Measurements from ENCODE around the gene LY9. TPM values are rescaled to one million over a fixed set of nuclear protein-coding genes. Genes with fewer than 3 reads are reported as not detected.
"Not testable (repeated sequence)": the region's sequence is repeated elsewhere in the genome, so short reads cannot be mapped to it uniquely, and the experiment has no call there.

Gene LY9
- total RNA-seq, 2 donors from 2014 or later = 0.41 to 0.71 TPM

GRCh38 chr1:160864173-160864572 lies 68.2 kb downstream of the LY9 start:
- DNase-seq (ENCODE audit: low spot score) (no peak), ATAC-seq (ENCODE audit: insufficient number of reproducible peaks, low FRiP score, low read depth) (no peak)
- no peaks in the 10 kb centered on the region for H3K36me3 ChIP-seq
- H3K27me3 ChIP-seq (replicated peaks; ENCODE audit: insufficient read depth) = no peaks in the 10 kb centered on the region
- no peaks in the 10 kb centered on the region for H3K9me3 ChIP-seq
- H3K27ac ChIP-seq = no peak overlapping the region
- H3K4me3 ChIP-seq = no peak overlapping the region
- H3K4me1 ChIP-seq (ENCODE audit: control insufficient read depth in 1 of 2, low read depth in 2 of 2) = no peaks in the 10 kb centered on the region
- no peak for TF ChIP-seq CTCF (IDR thresholded peaks at IDR 0.05)

GRCh38 chr1:160865337-160865736 lies 69.4 kb downstream of the LY9 start:
- no peak overlapping the region for H3K27ac ChIP-seq
- H3K9me3 ChIP-seq = no peaks in the 10 kb centered on the region
- H3K36me3 ChIP-seq = no peaks in the 10 kb centered on the region
- H3K4me1 ChIP-seq (ENCODE audit: control insufficient read depth in 1 of 2, low read depth in 2 of 2) = no peaks in the 10 kb centered on the region
- no peak for TF ChIP-seq CTCF (IDR thresholded peaks at IDR 0.05)
- ATAC-seq (ENCODE audit: insufficient number of reproducible peaks, low FRiP score, low read depth) (no peak), DNase-seq (ENCODE audit: low spot score) (no peak)
- H3K4me3 ChIP-seq = no peak overlapping the region
- H3K27me3 ChIP-seq (replicated peaks; ENCODE audit: insufficient read depth) = no peaks in the 10 kb centered on the region

- no peaks in the 10 kb centered on the region for H3K36me3 ChIP-seq
- no peak overlapping the region for H3K4me3 ChIP-seq
- TF ChIP-seq CTCF (IDR thresholded peaks at IDR 0.05) = no peak
- H3K4me1 ChIP-seq (ENCODE audit: control insufficient read depth in 1 of 2, low read depth in 2 of 2) = no peaks in the 10 kb centered on the region
- ATAC-seq (ENCODE audit: insufficient number of reproducible peaks, low FRiP score, low read depth) (no peak), DNase-seq (ENCODE audit: low spot score) (no peak)
- H3K27me3 ChIP-seq (replicated peaks; ENCODE audit: insufficient read depth) = no peaks in the 10 kb centered on the region
- no peak overlapping the region for H3K27ac ChIP-seq
- H3K9me3 ChIP-seq = no peaks in the 10 kb centered on the region
Measured at GRCh38 chr1:160866001-160866694, 70.2 kb downstream of the LY9 start.

GRCh38 chr1:160866695-160867260 lies 70.8 kb downstream of the LY9 start:
- Histone ChIP-seq H3K9me3 (no peaks in the 10 kb centered on the region), H3K27me3 (replicated peaks; ENCODE audit: insufficient read depth) (no peaks in the 10 kb centered on the region), H3K4me1 (ENCODE audit: control insufficient read depth in 1 of 2, low read depth in 2 of 2) (no peaks in the 10 kb centered on the region), H3K27ac (no peak overlapping the region), H3K36me3 (no peaks in the 10 kb centered on the region), H3K4me3 (no peak overlapping the region)
- ATAC-seq (ENCODE audit: insufficient number of reproducible peaks, low FRiP score, low read depth) (no peak), DNase-seq (ENCODE audit: low spot score) (no peak)
- TF ChIP-seq CTCF (IDR thresholded peaks at IDR 0.05) = no peak

GRCh38 chr1:160867651-160868050 lies 71.7 kb downstream of the LY9 start:
- not testable (repeated sequence) for H3K36me3 ChIP-seq; H3K4me1 ChIP-seq (ENCODE audit: control insufficient read depth in 1 of 2, low read depth in 2 of 2); H3K4me3 ChIP-seq; H3K27me3 ChIP-seq (replicated peaks; ENCODE audit: insufficient read depth); ATAC-seq (ENCODE audit: insufficient number of reproducible peaks, low FRiP score, low read depth); H3K27ac ChIP-seq; DNase-seq (ENCODE audit: low spot score); H3K9me3 ChIP-seq

Data from thoracic aorta (tissue), 2 donors.